Measurements from ENCODE around the gene IL4R. TPM values are rescaled to one million over a fixed set of nuclear protein-coding genes. Genes with fewer than 3 reads are reported as not detected.

IL4R gene
- total and polyA plus RNA-seq, 2 of the 13 experiments (the other 11 are each of a cell fraction or from before 2014, with no cell fraction given): 15.9 to 49.6 TPM

GRCh38 chr16:27313422-27314160 lies at the start of gene IL4R (continued):
- peak; percentile 68 for TF ChIP-seq ZNF639 (CRISPR knock-in tag; conservative IDR thresholded peaks at IDR 0.05)
- TF ChIP-seq HCFC1 (IDR thresholded peaks at IDR 0.05; ENCODE audit: low read depth, low read length): no peak
- peak; percentile 37; the same call in 1 of the 2 replicates for TF ChIP-seq ZNF839 (CRISPR knock-in tag; IDR thresholded peaks at IDR 0.05; ENCODE audit: borderline replicate concordance)
- TF ChIP-seq IKZF4 (CRISPR knock-in tag; IDR thresholded peaks at IDR 0.05; ENCODE audit: borderline replicate concordance, low read depth, not compliant biosample characterization): peak; percentile 50
- TF ChIP-seq MXD1 (CRISPR knock-in tag; IDR thresholded peaks at IDR 0.05): peak; percentile 91
- peak; percentile 63 for TF ChIP-seq ZNF501 (CRISPR knock-in tag; IDR thresholded peaks at IDR 0.05)
- 0 out of 2 replicates have a peak, but pooled peaks have one; percentile 23 for TF ChIP-seq THAP9 (CRISPR knock-in tag; IDR thresholded peaks at IDR 0.05; ENCODE audit: borderline replicate concordance)
- TF ChIP-seq KDM3A (CRISPR knock-in tag; IDR thresholded peaks at IDR 0.05; ENCODE audit: low read depth): peak; percentile 87
- TF ChIP-seq BORCS8-MEF2B (CRISPR knock-in tag; IDR thresholded peaks at IDR 0.05): peak; percentile 84; the same call in 1 of the 2 replicates
- no peak for TF ChIP-seq ETS1 (CRISPR knock-in tag; IDR thresholded peaks at IDR 0.05)
- no peak for TF ChIP-seq KLF9 (CRISPR knock-in tag; IDR thresholded peaks at IDR 0.05; ENCODE audit: low read depth)
- no peak for TF ChIP-seq ZNF879 (CRISPR knock-in tag; IDR thresholded peaks at IDR 0.05)
- TF ChIP-seq HIC2 (CRISPR knock-in tag; IDR thresholded peaks at IDR 0.05; ENCODE audit: low read depth): peak; percentile 51; the same call in 1 of the 2 replicates
- peak; percentile 57; the same call in 1 of the 2 replicates for TF ChIP-seq FOXO1 (CRISPR knock-in tag; IDR thresholded peaks at IDR 0.05)
- TF ChIP-seq ZNF670 (CRISPR knock-in tag; IDR thresholded peaks at IDR 0.05; ENCODE audit: borderline replicate concordance): 0 out of 2 replicates have a peak, but pooled peaks have one; percentile 53
- peak; percentile 29; the same call in 1 of the 2 replicates for TF ChIP-seq ZNF782 (CRISPR knock-in tag; IDR thresholded peaks at IDR 0.05; ENCODE audit: borderline replicate concordance)
- TF ChIP-seq ARID3A (IDR thresholded peaks at IDR 0.05; ENCODE audit: low read depth, low read length): peak; percentile 81

All from HepG2 (cell line).